Measurements from ENCODE around the gene TLK2.
"Not testable (repeated sequence)": the region's sequence is repeated elsewhere in the genome, so short reads cannot be mapped to it uniquely, and the experiment has no call there.

GRCh38 chr17:62452195-62452594 lies 26.4 kb upstream of the TLK2 start:
- TF ChIP-seq, protein P1, sequence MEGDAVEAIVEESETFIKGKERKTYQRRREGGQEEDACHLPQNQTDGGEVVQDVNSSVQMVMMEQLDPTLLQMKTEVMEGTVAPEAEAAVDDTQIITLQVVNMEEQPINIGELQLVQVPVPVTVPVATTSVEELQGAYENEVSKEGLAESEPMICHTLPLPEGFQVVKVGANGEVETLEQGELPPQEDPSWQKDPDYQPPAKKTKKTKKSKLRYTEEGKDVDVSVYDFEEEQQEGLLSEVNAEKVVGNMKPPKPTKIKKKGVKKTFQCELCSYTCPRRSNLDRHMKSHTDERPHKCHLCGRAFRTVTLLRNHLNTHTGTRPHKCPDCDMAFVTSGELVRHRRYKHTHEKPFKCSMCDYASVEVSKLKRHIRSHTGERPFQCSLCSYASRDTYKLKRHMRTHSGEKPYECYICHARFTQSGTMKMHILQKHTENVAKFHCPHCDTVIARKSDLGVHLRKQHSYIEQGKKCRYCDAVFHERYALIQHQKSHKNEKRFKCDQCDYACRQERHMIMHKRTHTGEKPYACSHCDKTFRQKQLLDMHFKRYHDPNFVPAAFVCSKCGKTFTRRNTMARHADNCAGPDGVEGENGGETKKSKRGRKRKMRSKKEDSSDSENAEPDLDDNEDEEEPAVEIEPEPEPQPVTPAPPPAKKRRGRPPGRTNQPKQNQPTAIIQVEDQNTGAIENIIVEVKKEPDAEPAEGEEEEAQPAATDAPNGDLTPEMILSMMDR (conservative IDR thresholded peaks at IDR 0.05; ENCODE audit: low read depth, low read length) = not testable (repeated sequence)
- TF ChIP-seq EZH2 (IDR thresholded peaks at IDR 0.05; ENCODE audit: borderline replicate concordance, low read depth, low read length, poor library complexity, severe bottlenecking) = not testable (repeated sequence)

Measured in A673 (cell line).